Astrocyte (in vitro differentiated cells and primary cell): ENCODE measurements around the gene TM4SF20. TPM values are rescaled to one million over a fixed set of nuclear protein-coding genes. Genes with fewer than 3 reads are reported as not detected.
"Not testable (repeated sequence)": the region's sequence is repeated elsewhere in the genome, so short reads cannot be mapped to it uniquely, and the experiment has no call there.

Experiments used
- DNase-seq: peaks from one replicate; pipeline ENCODE4 v3.0.0-alpha.2; 2010; ENCODE audit warnings: low read depth
- FAIRE-seq: peaks from 2 replicates; lab custom pipeline; 2011; peaks lifted over from hg19 to GRCh38; lab: Jason Lieb, UNC
- H2AFZ ChIP-seq: 2 replicates; pipeline ENCODE4 v1.6.0; 2012; ENCODE audit warnings: low read depth, low read length, inconsistent platforms
- H3K27ac ChIP-seq: 2 replicates; pipeline ENCODE4 v1.5.1; 2011; ENCODE audit warnings: low read depth, low read length, inconsistent platforms
- H3K27me3 ChIP-seq: 2 replicates; pipeline ENCODE4 v1.6.0; 2011; ENCODE audit warnings: low read length, inconsistent platforms; ENCODE audit not compliant: insufficient read depth
- H3K36me3 ChIP-seq: 2 replicates; pipeline ENCODE4 v1.5.1; 2011; ENCODE audit warnings: low read length, inconsistent platforms; ENCODE audit not compliant: insufficient read depth
- H3K4me1 ChIP-seq: 2 replicates; pipeline ENCODE4 v1.5.1; 2011; ENCODE audit warnings: low read length, inconsistent platforms; ENCODE audit not compliant: insufficient read depth
- H3K4me2 ChIP-seq: 2 replicates; pipeline ENCODE4 v1.6.0; 2012; ENCODE audit warnings: low read length, inconsistent platforms
- H3K4me3 ChIP-seq: 2 replicates; pipeline ENCODE4 v1.5.1; 2011; ENCODE audit warnings: low read depth, mild to moderate bottlenecking, low read length, inconsistent platforms; ENCODE audit not compliant: insufficient read depth
- H3K79me2 ChIP-seq: 2 replicates; pipeline ENCODE4 v1.6.0; 2012; ENCODE audit warnings: mild to moderate bottlenecking, low read length, inconsistent platforms; ENCODE audit not compliant: insufficient read depth
- H3K9ac ChIP-seq: 2 replicates; pipeline ENCODE4 v1.6.0; 2012; ENCODE audit warnings: mild to moderate bottlenecking, low read length, inconsistent platforms
- H3K9me3 ChIP-seq: 2 replicates; pipeline ENCODE4 v1.5.1; 2012; ENCODE audit warnings: low read depth, mild to moderate bottlenecking, low read length, inconsistent platforms; ENCODE audit not compliant: insufficient read depth
- H4K20me1 ChIP-seq: 2 replicates; pipeline ENCODE4 v1.6.0; 2012; ENCODE audit warnings: low read length, inconsistent platforms; ENCODE audit not compliant: insufficient read depth
- H3K27ac Mint-ChIP-seq: one replicate; pipeline ENCODE4 v1.8.0; 2021; ENCODE audit warnings: mild to moderate bottlenecking, mixed read lengths; ENCODE audit not compliant: unreplicated experiment
- H3K27me3 Mint-ChIP-seq: one replicate; pipeline ENCODE4 v1.8.0; 2021; ENCODE audit warnings: low read depth, mixed read lengths; ENCODE audit not compliant: unreplicated experiment
- H3K36me3 Mint-ChIP-seq: one replicate; pipeline ENCODE4 v1.8.0; 2021; ENCODE audit warnings: low read depth, mixed read lengths; ENCODE audit not compliant: unreplicated experiment
- H3K4me1 Mint-ChIP-seq: one replicate; pipeline ENCODE4 v1.8.0; 2021; ENCODE audit warnings: low read depth, mixed read lengths; ENCODE audit not compliant: unreplicated experiment
- H3K4me3 Mint-ChIP-seq: one replicate; pipeline ENCODE4 v1.8.0; 2021; ENCODE audit warnings: mild to moderate bottlenecking, moderate library complexity, mixed read lengths; ENCODE audit not compliant: unreplicated experiment
- H3K9me3 Mint-ChIP-seq: one replicate; pipeline ENCODE4 v1.8.0; 2021; ENCODE audit warnings: mild to moderate bottlenecking, mixed read lengths; ENCODE audit not compliant: unreplicated experiment
- CTCF ChIP-seq: IDR thresholded peaks from 2 replicates; pipeline ENCODE4 v1.5.1; 2011; ENCODE audit warnings: low read depth, mild to moderate bottlenecking, inconsistent platforms, low read length, moderate library complexity; ENCODE audit not compliant: insufficient read depth
- EZH2 ChIP-seq: IDR thresholded peaks from 2 replicates; pipeline ENCODE4 v1.6.1; 2012; ENCODE audit warnings: mild to moderate bottlenecking, low read length, inconsistent platforms; ENCODE audit not compliant: insufficient read depth
- total RNA-seq: library from RNA; stranded (reverse); gene quantifications from 2 replicates; pipeline ENCODE4 v1.2.1, GENCODE V29; 2021

TM4SF20 gene
- total RNA-seq, 1 donor from 2014 or later: not detected

- no peaks in the 10 kb centered on the region for H4K20me1 ChIP-seq
- FAIRE-seq (no peak), DNase-seq (no peak)
- Mint-ChIP-seq H3K36me3 (no peaks in the 10 kb centered on the region), H3K27ac (no peak overlapping the region), H3K9me3 (no peaks in the 10 kb centered on the region), H3K4me3 (no peak overlapping the region), H3K4me1 (peaks cover 4% of the 10 kb centered on the region), H3K27me3 (no peaks in the 10 kb centered on the region)
- H3K9me3 ChIP-seq: no peaks in the 10 kb centered on the region
- no peak overlapping the region for H3K4me3 ChIP-seq
- H3K27me3 ChIP-seq: no peaks in the 10 kb centered on the region
- H3K79me2 ChIP-seq: no peaks in the 10 kb centered on the region
- H3K9ac ChIP-seq: no peak overlapping the region
- no peak overlapping the region for H2AFZ ChIP-seq
- TF ChIP-seq EZH2 (no peak), CTCF (no peak)
- H3K27ac ChIP-seq: peak overlapping the region; percentile 57
- peaks cover 22% of the 10 kb centered on the region for H3K4me1 ChIP-seq
- no peaks in the 10 kb centered on the region for H3K36me3 ChIP-seq
- peak overlapping the region; percentile 64 for H3K4me2 ChIP-seq
Observed at GRCh38 chr2:227367427-227367795, 11.7 kb downstream of the TM4SF20 start.

- Mint-ChIP-seq H3K9me3 (no peaks in the 10 kb centered on the region), H3K27me3 (no peaks in the 10 kb centered on the region), H3K36me3 (no peaks in the 10 kb centered on the region), H3K27ac (peak overlapping the region; percentile 49), H3K4me3 (no peak overlapping the region), H3K4me1 (peaks cover 4% of the 10 kb centered on the region)
- TF ChIP-seq CTCF: no peak
- no peak for TF ChIP-seq EZH2
- Histone ChIP-seq H3K27me3 (no peaks in the 10 kb centered on the region), H3K9me3 (no peaks in the 10 kb centered on the region), H3K9ac (no peak overlapping the region), H3K79me2 (no peaks in the 10 kb centered on the region), H4K20me1 (no peaks in the 10 kb centered on the region), H3K27ac (peak overlapping the region; percentile 57), H3K4me2 (peak overlapping the region; percentile 64), H3K4me3 (no peak overlapping the region), H3K4me1 (peaks cover 22% of the 10 kb centered on the region), H2AFZ (no peak overlapping the region), H3K36me3 (no peaks in the 10 kb centered on the region)
- no peak for FAIRE-seq
- peak; percentile 91 for DNase-seq
Observed at GRCh38 chr2:227366769-227367426, 12.2 kb downstream of the TM4SF20 start.

DNA sequence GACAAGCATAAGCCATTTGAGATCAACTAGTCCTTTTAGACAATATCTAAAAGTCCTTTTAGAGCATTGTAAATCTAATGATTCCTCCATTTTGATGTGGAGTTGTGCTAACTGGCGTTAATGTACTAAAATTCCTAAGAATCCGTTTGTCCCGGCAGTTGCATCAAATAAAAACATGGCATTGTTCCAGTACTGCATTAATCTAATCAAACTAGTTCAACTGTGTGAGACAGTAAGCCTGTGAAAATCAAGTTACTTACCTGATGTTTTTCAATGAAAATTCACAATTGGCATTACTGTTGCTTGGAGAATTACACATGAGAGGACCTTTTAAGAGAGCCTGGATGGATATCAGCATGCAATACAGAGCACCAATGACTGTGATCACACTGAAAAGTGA is 13.3 kb downstream of the TM4SF20 start:
- H3K4me2 ChIP-seq: no peak overlapping the region
- H2AFZ ChIP-seq: no peak overlapping the region
- TF ChIP-seq CTCF (no peak), EZH2 (no peak)
- Mint-ChIP-seq H3K4me1 (peaks cover 2% of the 10 kb centered on the region), H3K9me3 (no peaks in the 10 kb centered on the region), H3K27me3 (no peaks in the 10 kb centered on the region), H3K4me3 (no peak overlapping the region), H3K36me3 (no peaks in the 10 kb centered on the region), H3K27ac (no peak overlapping the region)
- no peaks in the 10 kb centered on the region for H3K79me2 ChIP-seq
- H3K27me3 ChIP-seq: no peaks in the 10 kb centered on the region
- no peak overlapping the region for H3K27ac ChIP-seq
- H4K20me1 ChIP-seq: no peaks in the 10 kb centered on the region
- H3K9me3 ChIP-seq: no peaks in the 10 kb centered on the region
- no peak overlapping the region for H3K9ac ChIP-seq
- peaks cover 16% of the 10 kb centered on the region for H3K4me1 ChIP-seq
- DNase-seq (no peak), FAIRE-seq (no peak)
- peaks cover 3% of the 10 kb centered on the region for H3K36me3 ChIP-seq
- no peak overlapping the region for H3K4me3 ChIP-seq

DNA sequence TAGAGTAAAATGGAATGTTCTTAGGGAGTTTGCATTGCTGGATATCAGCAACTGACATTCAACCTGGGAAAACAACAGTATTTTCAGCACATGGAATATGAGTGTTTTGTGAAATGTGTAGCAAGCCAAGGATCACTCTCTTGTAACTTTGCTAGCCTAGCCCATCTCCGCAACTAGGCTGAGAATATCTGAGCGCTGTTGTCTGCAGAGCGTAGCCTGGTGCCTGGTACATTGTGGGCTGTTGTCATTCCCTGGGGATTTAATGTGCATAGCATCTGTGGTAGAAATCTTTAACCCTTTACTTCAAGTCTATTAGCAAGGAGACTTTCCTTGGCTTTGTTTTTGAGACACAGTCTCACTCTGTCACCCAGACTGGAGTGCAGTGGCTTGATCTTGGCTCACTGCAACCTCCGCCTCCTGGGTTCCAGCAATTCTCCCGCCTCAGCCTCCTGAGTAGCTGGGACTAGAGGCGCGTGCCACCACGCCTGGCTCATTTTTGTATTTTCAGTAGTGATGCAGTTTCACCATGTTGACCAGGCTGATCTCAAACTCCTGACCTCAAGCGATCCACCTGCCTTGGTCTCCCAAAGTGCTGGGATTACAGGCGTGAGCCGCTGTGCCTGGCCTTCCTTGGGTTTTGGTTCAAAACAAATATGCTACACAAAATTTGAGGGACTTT is 14.4 kb downstream of the TM4SF20 start:
- H3K27ac Mint-ChIP-seq, H3K4me3 ChIP-seq, H3K9me3 ChIP-seq, H3K79me2 ChIP-seq, H3K4me1 Mint-ChIP-seq, H4K20me1 ChIP-seq, H3K4me2 ChIP-seq, H3K4me3 Mint-ChIP-seq, H3K27me3 Mint-ChIP-seq, H2AFZ ChIP-seq, DNase-seq, H3K9me3 Mint-ChIP-seq, H3K4me1 ChIP-seq, FAIRE-seq, H3K27me3 ChIP-seq, H3K36me3 Mint-ChIP-seq, H3K36me3 ChIP-seq, H3K9ac ChIP-seq, H3K27ac ChIP-seq: not testable (repeated sequence)
